ENCODE results near the gene MRPL43.
A peak's percentile ranks its signal among the peaks of the same experiment; 100 is the strongest.

The MRPL43 gene

GRCh38 chr10:101018600-101019439 is 31.5 kb upstream of the MRPL43 start:
- DNase-seq, result peak; percentile 71

- no peak for DNase-seq
Measured at GRCh38 chr10:101018118-101018599, 30.9 kb upstream of the MRPL43 start.

- no peak for DNase-seq
Measured at GRCh38 chr10:101016814-101017213, 29.5 kb upstream of the MRPL43 start.

- DNase-seq, result no peak
Measured at GRCh38 chr10:101015582-101015973, 28.3 kb upstream of the MRPL43 start.

- no peak for DNase-seq
Measured at GRCh38 chr10:101014966-101015581, 27.8 kb upstream of the MRPL43 start.

- peak; percentile 77 for DNase-seq
Measured at GRCh38 chr10:101014230-101014884, 27.1 kb upstream of the MRPL43 start.

GRCh38 chr10:101013365-101013825 is 26.1 kb upstream of the MRPL43 start:
- no peak for DNase-seq

- peak; percentile 82 for DNase-seq
Measured at GRCh38 chr10:101012525-101013364, 25.4 kb upstream of the MRPL43 start.

- DNase-seq, result no peak
Measured at GRCh38 chr10:101011517-101012423, 24.5 kb upstream of the MRPL43 start.

GRCh38 chr10:101010329-101010728 is 23.0 kb upstream of the MRPL43 start:
- DNase-seq, result no peak

GRCh38 chr10:101008823-101009423 is 21.6 kb upstream of the MRPL43 start:
- no peak for DNase-seq

GRCh38 chr10:101007915-101008822 is 20.9 kb upstream of the MRPL43 start:
- no peak for DNase-seq

GRCh38 chr10:101007099-101007711 is 19.9 kb upstream of the MRPL43 start:
- no peak for DNase-seq

- no peak for DNase-seq
Measured at GRCh38 chr10:101006593-101007098, 19.3 kb upstream of the MRPL43 start.

- DNase-seq, result no peak
Measured at GRCh38 chr10:101005869-101006567, 18.7 kb upstream of the MRPL43 start.

- DNase-seq, result no peak
Measured at GRCh38 chr10:101005361-101005760, 18.1 kb upstream of the MRPL43 start.

- DNase-seq, result no peak
Measured at GRCh38 chr10:101003639-101004206, 16.4 kb upstream of the MRPL43 start.

- no peak for DNase-seq
Measured at GRCh38 chr10:101002456-101002855, 15.2 kb upstream of the MRPL43 start.
